ENCODE measurements around the gene BAZ1A.
"Not testable (repeated sequence)": the region's sequence is repeated elsewhere in the genome, so short reads cannot be mapped to it uniquely, and the experiment has no call there.

The BAZ1A gene

DNA sequence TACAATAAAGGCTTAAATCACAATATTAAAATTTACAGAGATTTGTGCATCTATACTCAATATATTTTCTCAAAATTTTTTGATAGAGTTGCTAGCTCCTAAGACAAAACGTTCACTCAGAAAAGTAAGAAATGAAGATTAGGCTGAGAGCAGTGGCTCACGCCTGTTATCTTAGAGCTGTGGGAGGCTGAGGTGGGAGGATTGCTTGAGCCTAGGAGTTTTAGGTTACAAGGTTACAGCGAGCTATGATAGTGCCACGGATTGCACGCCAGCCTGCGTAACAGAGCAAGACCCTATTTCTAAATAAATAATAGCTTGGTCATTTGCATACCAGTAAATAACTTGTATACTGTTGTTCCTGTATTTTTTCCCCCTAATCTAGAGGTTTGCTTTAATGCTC, 125.8 kb downstream of the BAZ1A start:
- Mint-ChIP-seq H3K4me3 (no peak overlapping the region), H3K36me3 (ENCODE audit: low read depth) (peaks cover 15% of the 10 kb centered on the region), H3K27ac (no peak overlapping the region), H3K4me1 (ENCODE audit: low read depth) (no peaks in the 10 kb centered on the region), H3K9me3 (no peaks in the 10 kb centered on the region), H3K27me3 (ENCODE audit: low read depth) (no peaks in the 10 kb centered on the region)
- no peak for DNase-seq (ENCODE audit: low spot score)

DNA sequence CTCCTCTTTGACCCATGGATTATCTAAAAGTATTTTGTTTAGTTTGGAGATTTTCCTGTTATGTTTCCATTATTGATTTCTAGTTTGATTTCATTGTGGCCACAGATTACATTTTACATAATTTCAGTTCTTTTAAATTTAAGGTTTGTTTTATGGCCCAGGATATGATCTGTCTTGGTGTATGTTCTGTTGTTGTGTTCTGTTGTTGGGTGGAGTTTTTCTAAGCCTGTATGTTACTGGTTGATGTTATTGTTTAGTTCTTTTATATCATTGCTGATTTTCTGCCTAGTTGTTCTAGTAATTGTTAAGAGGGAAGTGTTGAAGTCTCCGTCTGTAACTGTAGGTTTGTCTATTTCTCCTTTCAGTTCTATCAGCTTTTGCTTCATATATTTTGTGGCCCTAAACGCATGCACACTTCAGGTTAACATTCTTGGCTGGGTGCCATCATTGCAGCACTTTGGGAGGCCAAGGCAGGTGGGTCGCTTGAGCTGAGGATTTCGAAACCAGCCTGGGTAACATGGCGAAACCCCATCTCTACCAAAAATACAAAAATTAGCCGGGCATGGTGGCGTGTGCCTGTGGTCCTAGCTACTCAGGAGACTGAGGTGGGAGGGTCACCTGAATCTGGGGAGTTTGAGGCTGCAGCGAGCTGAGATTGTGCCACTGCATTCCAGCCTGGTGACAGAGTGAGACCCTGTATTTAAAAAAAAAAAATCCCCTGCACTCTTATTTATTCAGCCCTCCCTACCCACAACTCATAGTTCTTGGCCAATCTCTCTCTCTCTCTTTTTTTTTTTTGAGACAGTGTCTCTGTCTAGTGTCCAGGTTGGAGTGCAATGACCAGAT, 132.7 kb downstream of the BAZ1A start:
- H3K4me3 Mint-ChIP-seq: no peak overlapping the region
- H3K9me3 Mint-ChIP-seq: no peaks in the 10 kb centered on the region
- DNase-seq (ENCODE audit: low spot score): no peak
- no peaks in the 10 kb centered on the region for H3K27me3 Mint-ChIP-seq (ENCODE audit: low read depth)
- no peak overlapping the region for H3K27ac Mint-ChIP-seq
- no peaks in the 10 kb centered on the region for H3K36me3 Mint-ChIP-seq (ENCODE audit: low read depth)
- H3K4me1 Mint-ChIP-seq (ENCODE audit: low read depth): peaks cover 10% of the 10 kb centered on the region

DNA sequence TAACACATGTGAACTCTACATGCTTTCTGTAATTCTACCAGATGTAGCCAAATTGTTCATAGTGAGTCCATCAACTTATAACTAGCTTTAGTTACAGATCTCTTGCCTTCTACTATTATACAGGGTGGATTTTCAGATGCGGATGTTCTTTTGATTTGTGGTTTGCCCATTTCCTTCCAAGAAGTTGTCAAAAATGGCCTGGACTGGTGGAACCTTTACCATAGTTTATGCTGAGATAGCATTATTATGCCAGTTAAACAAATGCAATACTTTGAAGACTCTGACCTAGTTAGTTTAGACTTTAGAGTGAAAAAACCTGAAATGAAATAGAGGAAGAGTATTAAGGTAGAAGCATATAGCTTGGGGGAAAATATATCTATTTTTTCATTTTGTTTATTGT, 133.3 kb downstream of the BAZ1A start:
- no peaks in the 10 kb centered on the region for H3K36me3 Mint-ChIP-seq (ENCODE audit: low read depth)
- H3K27me3 Mint-ChIP-seq (ENCODE audit: low read depth): no peaks in the 10 kb centered on the region
- H3K27ac Mint-ChIP-seq: no peak overlapping the region

DNA sequence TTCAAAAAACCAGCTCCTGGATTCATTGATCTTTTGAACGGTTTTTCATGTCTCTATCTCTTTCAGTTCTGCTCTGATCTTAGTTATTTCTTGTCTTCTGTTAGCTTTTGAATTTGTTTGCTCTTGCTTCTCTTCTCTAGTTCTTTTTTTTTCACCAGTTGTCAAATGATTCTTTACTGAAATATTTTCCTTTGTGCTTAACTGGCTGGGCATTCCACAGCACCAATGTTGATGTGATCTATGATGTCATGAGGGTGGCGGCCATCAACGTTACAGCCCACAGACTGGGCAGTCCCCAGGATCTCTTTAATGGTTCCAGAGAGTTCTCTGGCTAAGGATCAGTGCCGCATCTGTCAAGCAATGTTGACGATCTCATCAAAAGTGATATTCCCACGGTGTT, 135.0 kb downstream of the BAZ1A start:
- not testable (repeated sequence) for H3K27ac Mint-ChIP-seq; H3K4me3 Mint-ChIP-seq; H3K36me3 Mint-ChIP-seq (ENCODE audit: low read depth); DNase-seq (ENCODE audit: low spot score); H3K9me3 Mint-ChIP-seq; H3K27me3 Mint-ChIP-seq (ENCODE audit: low read depth)
- peaks cover 10% of the 10 kb centered on the region for H3K4me1 Mint-ChIP-seq (ENCODE audit: low read depth)

More for the DNA sequence above, 133.3 kb downstream of the BAZ1A start:
- DNase-seq (ENCODE audit: low spot score): no peak
- H3K9me3 Mint-ChIP-seq: no peaks in the 10 kb centered on the region
- H3K4me1 Mint-ChIP-seq (ENCODE audit: low read depth): peaks cover 10% of the 10 kb centered on the region
- no peak overlapping the region for H3K4me3 Mint-ChIP-seq

DNA sequence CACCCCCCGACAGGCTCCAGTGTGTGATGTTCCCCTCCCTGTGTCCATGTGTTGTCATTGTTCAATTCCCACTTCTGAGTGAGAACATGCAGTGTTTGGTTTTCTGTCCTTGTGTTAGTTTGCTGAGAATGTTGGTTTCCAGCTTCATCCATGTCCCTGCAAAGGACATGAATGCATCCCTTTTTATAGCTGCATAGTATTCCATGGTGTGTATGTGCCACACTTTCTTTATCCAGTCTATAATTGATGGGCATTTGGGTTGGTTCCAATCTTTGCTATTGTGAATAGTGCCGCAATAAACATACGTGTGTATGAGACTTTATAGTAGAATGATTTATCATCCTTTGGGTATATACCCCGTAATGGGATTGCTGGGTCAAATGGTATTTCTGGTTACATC, 138.1 kb downstream of the BAZ1A start:
- DNase-seq (ENCODE audit: low spot score); H3K4me3 Mint-ChIP-seq; H3K4me1 Mint-ChIP-seq (ENCODE audit: low read depth); H3K27ac Mint-ChIP-seq; H3K36me3 Mint-ChIP-seq (ENCODE audit: low read depth); H3K27me3 Mint-ChIP-seq (ENCODE audit: low read depth); H3K9me3 Mint-ChIP-seq: not testable (repeated sequence)

DNA sequence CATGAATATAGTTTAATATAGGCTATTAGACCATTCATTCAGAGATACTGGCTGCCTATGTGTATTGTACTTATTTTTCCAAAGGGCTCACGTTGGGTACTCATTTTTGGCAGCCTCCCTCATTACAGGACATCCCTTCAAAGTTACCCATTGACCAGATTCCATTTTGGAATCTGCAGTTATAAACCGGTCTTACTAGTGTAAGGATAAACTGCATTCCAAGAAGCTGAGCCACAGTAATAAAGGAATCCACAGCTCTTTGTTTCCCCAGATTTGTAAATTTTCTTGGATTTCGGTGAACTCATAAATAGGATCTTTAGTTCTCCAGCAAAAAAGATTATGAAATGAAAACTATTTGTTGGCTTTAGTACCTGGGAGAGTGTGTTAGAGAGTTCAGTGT, 141.9 kb downstream of the BAZ1A start:
- peaks cover 11% of the 10 kb centered on the region for H3K27me3 Mint-ChIP-seq (ENCODE audit: low read depth)
- no peak overlapping the region for H3K4me3 Mint-ChIP-seq
- no peak overlapping the region for H3K27ac Mint-ChIP-seq
- H3K9me3 Mint-ChIP-seq: no peaks in the 10 kb centered on the region
- H3K4me1 Mint-ChIP-seq (ENCODE audit: low read depth): no peaks in the 10 kb centered on the region
- no peaks in the 10 kb centered on the region for H3K36me3 Mint-ChIP-seq (ENCODE audit: low read depth)
- no peak for DNase-seq (ENCODE audit: low spot score)

DNA sequence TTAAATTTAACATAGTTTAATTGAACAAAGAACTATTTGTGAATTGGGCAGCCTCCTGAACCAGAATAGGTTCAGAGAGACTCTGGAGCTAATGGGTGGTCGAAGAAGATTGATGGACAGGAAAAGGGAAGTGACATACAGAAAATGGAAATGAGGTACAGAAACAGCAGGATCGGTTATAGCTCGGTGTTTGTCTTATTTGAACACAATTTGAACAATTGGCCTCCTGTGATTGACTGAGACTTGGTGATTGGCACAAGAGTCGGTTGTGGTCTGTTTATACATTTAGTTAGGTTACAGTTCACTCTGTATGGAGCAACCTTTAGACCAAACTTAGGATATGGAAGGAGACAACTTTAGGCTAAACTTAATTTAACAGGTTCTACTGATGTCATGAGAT, 142.4 kb downstream of the BAZ1A start:
- H3K27ac Mint-ChIP-seq: no peak overlapping the region
- no peaks in the 10 kb centered on the region for H3K9me3 Mint-ChIP-seq
- H3K27me3 Mint-ChIP-seq (ENCODE audit: low read depth): peaks cover 11% of the 10 kb centered on the region
- H3K4me3 Mint-ChIP-seq: no peak overlapping the region
- H3K4me1 Mint-ChIP-seq (ENCODE audit: low read depth): no peaks in the 10 kb centered on the region
- no peak for DNase-seq (ENCODE audit: low spot score)
- no peaks in the 10 kb centered on the region for H3K36me3 Mint-ChIP-seq (ENCODE audit: low read depth)

DNA sequence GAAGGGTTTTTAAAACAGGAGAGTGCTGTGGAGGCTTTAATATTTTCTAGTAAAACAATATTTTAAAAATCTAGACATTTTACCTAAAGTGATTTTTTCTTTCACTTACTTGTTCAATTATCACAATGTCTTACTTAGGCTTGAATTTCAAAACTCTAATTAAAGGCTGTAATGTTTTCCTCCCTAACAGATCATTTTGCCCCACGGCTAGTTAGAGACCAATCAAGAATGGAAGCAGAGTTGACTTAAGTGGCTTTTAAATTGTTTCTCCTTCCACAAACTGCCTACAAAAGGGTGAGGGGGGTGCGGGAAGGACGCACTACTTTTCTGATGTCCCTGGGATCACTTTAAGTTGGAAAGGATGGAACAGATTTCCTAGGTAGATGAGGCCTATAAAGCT, 151.3 kb downstream of the BAZ1A start:
- H3K27ac Mint-ChIP-seq: no peak overlapping the region
- H3K9me3 Mint-ChIP-seq: no peaks in the 10 kb centered on the region
- no peak overlapping the region for H3K4me3 Mint-ChIP-seq
- no peak for DNase-seq (ENCODE audit: low spot score)
- peaks cover 7% of the 10 kb centered on the region for H3K4me1 Mint-ChIP-seq (ENCODE audit: low read depth)
- H3K36me3 Mint-ChIP-seq (ENCODE audit: low read depth): no peaks in the 10 kb centered on the region
- peaks cover 20% of the 10 kb centered on the region for H3K27me3 Mint-ChIP-seq (ENCODE audit: low read depth)

DNA sequence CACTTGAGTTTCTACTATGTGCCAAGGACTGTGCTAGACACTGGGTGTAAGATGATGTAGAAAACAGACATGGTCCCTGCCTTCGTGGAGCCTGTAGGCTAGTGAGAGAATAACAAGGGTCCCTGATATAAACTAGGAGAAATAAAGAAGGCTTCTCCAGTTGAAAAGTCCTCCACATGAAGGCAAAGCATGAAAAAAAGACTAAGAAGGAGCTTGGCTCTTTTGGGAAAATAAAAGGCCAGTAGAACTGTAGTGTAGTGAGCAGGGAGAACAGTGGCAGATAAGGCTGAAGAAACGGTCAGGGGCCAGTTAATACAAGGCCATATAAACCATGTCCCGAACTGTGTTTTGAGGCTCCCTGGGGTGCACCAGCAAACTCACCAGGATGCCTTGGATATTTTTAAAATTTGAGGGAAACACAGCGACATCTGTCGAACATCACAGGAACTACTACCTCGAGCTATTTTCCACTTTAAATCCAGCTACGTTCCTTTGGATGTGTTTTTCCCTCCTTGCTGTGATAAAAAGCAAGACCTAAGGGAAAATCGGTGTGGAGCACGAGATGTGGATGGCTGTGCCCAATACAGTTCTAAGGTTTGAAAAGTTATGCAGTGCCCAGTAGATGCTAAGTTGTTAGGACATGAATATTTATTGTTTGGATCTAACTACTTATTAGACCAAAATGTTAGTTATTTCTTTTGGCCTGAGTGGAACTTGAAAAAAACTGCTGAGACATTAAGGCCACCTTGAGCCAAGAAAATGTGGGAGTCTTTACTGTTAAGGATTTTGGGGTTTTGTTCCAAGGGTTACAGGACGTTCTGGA, 152.2 kb downstream of the BAZ1A start:
- H3K27ac Mint-ChIP-seq: no peak overlapping the region

DNA sequence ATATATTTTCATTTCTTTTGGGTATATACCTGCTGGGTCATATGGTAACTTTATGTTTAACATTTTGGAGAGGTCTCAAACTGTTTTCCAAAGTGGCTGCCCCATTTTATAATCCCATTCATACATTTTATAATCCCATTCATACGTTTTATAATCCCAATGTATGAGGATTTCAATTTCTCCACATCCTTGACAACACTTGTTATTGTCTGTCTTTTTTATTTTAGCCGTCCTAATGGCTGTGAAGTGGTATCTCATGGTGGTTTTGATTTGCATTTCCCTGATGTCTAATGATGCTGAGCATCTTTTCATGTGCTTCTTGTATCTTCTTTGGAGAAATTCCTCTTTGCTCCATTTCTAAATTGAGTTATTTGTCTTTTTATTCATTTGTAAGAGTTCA, 154.0 kb downstream of the BAZ1A start:
- Mint-ChIP-seq H3K36me3 (ENCODE audit: low read depth) (no peaks in the 10 kb centered on the region), H3K27ac (no peak overlapping the region), H3K27me3 (ENCODE audit: low read depth) (peaks cover 27% of the 10 kb centered on the region), H3K4me1 (ENCODE audit: low read depth) (peaks cover 11% of the 10 kb centered on the region), H3K4me3 (no peak overlapping the region), H3K9me3 (no peaks in the 10 kb centered on the region)
- no peak for DNase-seq (ENCODE audit: low spot score)

More for the DNA sequence above, 152.2 kb downstream of the BAZ1A start:
- Mint-ChIP-seq H3K4me3 (no peak overlapping the region), H3K36me3 (ENCODE audit: low read depth) (no peaks in the 10 kb centered on the region), H3K9me3 (no peaks in the 10 kb centered on the region), H3K4me1 (ENCODE audit: low read depth) (peaks cover 11% of the 10 kb centered on the region), H3K27me3 (ENCODE audit: low read depth) (peaks cover 23% of the 10 kb centered on the region)
- peak; percentile 13 for DNase-seq (ENCODE audit: low spot score)

DNA sequence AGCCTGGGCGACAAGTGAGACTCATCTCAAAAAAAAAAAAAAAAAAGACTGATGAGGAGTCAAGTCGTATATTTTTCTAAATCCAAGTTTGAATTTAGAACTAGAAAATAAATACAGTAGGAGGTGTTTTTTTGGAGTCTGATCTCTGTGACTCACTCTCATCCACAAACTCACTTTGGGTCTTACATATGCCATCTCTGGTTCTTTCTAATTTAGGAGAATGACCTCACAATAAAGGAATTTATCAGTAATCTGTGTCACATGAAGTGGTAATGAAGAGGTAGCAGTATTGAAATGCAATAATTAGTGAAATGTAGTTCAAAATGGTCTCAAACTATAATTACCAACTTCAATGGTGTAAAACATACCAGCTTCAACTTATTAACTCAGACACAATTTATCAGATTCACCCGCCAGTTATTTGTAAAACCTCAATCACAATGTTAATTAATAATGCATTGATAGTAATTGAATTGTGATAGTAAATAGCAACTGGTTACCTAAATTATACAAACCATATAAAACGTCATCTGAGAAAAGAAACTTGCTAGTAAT, 156.3 kb downstream of the BAZ1A start:
- Mint-ChIP-seq H3K36me3 (ENCODE audit: low read depth) (no peaks in the 10 kb centered on the region), H3K4me1 (ENCODE audit: low read depth) (peaks cover 20% of the 10 kb centered on the region), H3K27ac (no peak overlapping the region), H3K27me3 (ENCODE audit: low read depth) (peaks cover 27% of the 10 kb centered on the region), H3K4me3 (no peak overlapping the region), H3K9me3 (no peaks in the 10 kb centered on the region)
- DNase-seq (ENCODE audit: low spot score): no peak

DNA sequence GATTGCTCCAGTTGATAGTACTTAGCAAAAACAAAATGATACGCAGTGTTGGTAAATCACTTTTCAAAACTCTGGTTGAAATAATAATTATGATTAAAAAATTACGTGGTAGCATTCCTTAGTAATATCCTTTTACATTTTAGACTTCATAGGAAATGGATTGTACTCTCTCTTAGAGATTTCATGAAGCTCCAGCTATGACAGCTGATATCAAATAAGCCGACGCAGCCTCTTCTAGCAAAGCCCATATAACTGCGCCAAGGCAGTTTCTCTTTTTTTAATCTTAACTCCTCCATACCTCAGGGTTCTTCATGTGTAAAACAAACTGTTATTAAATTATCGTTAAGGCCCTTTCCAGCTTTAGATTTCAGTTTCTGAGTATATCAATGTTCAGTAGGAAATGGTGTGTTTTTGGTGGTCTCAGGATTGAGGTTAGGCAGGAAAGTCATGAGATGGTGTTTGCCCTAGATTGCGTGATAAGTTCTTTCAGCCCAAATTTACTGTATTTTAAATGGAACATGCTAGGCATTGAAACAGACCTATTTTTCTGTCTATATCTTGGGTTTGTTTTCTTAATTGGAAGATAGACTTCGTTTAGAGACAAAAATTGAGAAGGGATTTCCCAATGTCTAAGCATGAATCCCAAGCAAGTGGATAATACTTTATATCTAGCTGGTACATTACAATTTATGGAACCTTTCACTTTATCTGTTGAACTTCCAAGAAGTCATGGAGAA, 159.9 kb downstream of the BAZ1A start:
- H3K4me3 Mint-ChIP-seq: peak overlapping the region; percentile 77
- DNase-seq (ENCODE audit: low spot score): no peak
- H3K9me3 Mint-ChIP-seq: no peaks in the 10 kb centered on the region
- peak overlapping the region; percentile 49 for H3K27ac Mint-ChIP-seq
- peaks cover 8% of the 10 kb centered on the region for H3K36me3 Mint-ChIP-seq (ENCODE audit: low read depth)
- H3K4me1 Mint-ChIP-seq (ENCODE audit: low read depth): peaks cover 25% of the 10 kb centered on the region
- H3K27me3 Mint-ChIP-seq (ENCODE audit: low read depth): peaks cover 18% of the 10 kb centered on the region

DNA sequence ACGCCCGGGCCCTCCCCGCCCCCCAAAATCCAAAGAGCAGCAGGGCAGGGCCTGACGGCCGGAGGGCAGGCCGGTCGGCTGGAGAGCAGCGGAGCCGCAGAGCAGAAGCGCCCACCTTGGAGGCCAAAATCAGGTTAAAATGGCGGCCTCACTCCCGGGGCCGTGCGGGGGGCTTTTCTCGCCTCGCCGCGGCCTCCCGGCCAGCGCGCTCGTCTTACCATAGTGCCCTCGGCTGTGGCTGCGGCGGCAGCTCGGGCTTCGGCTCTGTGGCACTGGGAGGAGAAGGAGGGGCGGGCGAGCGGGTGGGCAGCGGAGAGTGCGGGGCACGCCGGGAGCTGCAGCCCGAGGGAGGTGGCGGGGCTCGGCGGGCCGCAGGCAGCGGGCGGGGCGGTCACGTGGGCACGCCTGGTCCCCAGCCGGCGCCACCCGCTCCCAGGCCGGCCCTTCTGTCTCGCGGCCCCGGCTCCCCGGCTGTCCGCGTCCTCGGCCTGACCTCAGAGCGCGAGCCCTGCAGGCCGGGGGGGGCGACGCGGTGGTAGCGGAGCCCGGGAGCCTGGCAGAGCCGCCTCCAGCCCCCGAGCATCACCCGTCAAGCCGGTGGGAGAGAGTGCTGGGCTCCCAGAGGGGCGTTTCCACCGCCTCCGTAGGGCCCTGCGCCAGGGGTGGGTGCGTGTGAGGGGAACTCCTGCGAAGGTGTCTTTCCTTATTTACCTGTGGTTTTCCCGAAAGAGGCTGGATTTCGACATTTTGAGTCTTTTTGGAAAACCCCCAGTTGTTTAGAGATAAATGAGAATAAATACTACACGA, 160.6 kb downstream of the BAZ1A start, which contains the start of gene CFL2:
Gene CFL2, minus strand, starts transcription at position 274 of the 807 bp plus-strand sequence. Its CDS starts 53 bp downstream, at position 221.
- Mint-ChIP-seq H3K9me3 (no peaks in the 10 kb centered on the region), H3K27ac (peak within 1 kb of the TSS; percentile 88), H3K4me3 (peak within 1 kb of the TSS; percentile 92), H3K27me3 (ENCODE audit: low read depth) (peaks cover 15% of the 10 kb centered on the region), H3K36me3 (ENCODE audit: low read depth) (peaks cover 8% of the 10 kb centered on the region), H3K4me1 (ENCODE audit: low read depth) (peaks cover 25% of the 10 kb centered on the region)
- peak; percentile 70 for DNase-seq (ENCODE audit: low spot score)
